ENCODE data around the gene PLCD3. TPM values are rescaled to one million over a fixed set of nuclear protein-coding genes. Genes with fewer than 3 reads are reported as not detected.

Gene PLCD3
- 1 to 10 TPM; 3.5 to 5.5 (median 3.5) TPM for total RNA-seq

GRCh38 chr17:45132320-45132571 is at the start of gene PLCD3:
PLCD3 (minus strand) TSS chr17:45132515; CDS start chr17:45132410, 105 bp downstream.
- ATAC-seq (no peak), DNase-seq (peak; percentile 62)
- no peaks in the 10 kb centered on the region for H3K9me3 Mint-ChIP-seq

GRCh38 chr17:45177563-45177962 is 45.2 kb upstream of the PLCD3 start:
- peaks cover 5% of the 10 kb centered on the region for H3K4me1 Mint-ChIP-seq (ENCODE audit: low read depth)
- DNase-seq (no peak), ATAC-seq (no peak)
- H3K4me3 Mint-ChIP-seq: no peak overlapping the region
- H3K27me3 Mint-ChIP-seq (ENCODE audit: low read depth): no peaks in the 10 kb centered on the region
- no peaks in the 10 kb centered on the region for H3K36me3 Mint-ChIP-seq (ENCODE audit: insufficient read depth)
- no peaks in the 10 kb centered on the region for H3K9me3 Mint-ChIP-seq

More at GRCh38 chr17:45132320-45132571, at the start of gene PLCD3:
- Mint-ChIP-seq H3K36me3 (ENCODE audit: insufficient read depth) (no peaks in the 10 kb centered on the region), H3K27me3 (ENCODE audit: low read depth) (no peaks in the 10 kb centered on the region), H3K4me3 (peak within 1 kb of the TSS; percentile 87), H3K4me1 (ENCODE audit: low read depth) (peaks cover 15% of the 10 kb centered on the region)

- Mint-ChIP-seq H3K27me3 (ENCODE audit: low read depth) (no peaks in the 10 kb centered on the region), H3K36me3 (ENCODE audit: insufficient read depth) (no peaks in the 10 kb centered on the region), H3K9me3 (no peaks in the 10 kb centered on the region), H3K4me3 (no peak overlapping the region), H3K4me1 (ENCODE audit: low read depth) (peaks cover 18% of the 10 kb centered on the region)
- no peak for DNase-seq
- ATAC-seq: no peak
Measured at GRCh38 chr17:45175759-45176115, 43.4 kb upstream of the PLCD3 start.

- Mint-ChIP-seq H3K36me3 (ENCODE audit: insufficient read depth) (no peaks in the 10 kb centered on the region), H3K9me3 (no peaks in the 10 kb centered on the region), H3K4me3 (peak overlapping the region; percentile 58), H3K4me1 (ENCODE audit: low read depth) (peaks cover 21% of the 10 kb centered on the region), H3K27me3 (ENCODE audit: low read depth) (no peaks in the 10 kb centered on the region)
- ATAC-seq: peak; percentile 89
- peak; percentile 38 for DNase-seq
Measured at GRCh38 chr17:45172541-45173286, 40.4 kb upstream of the PLCD3 start.

GRCh38 chr17:45172232-45172540 is 39.9 kb upstream of the PLCD3 start:
- no peaks in the 10 kb centered on the region for H3K9me3 Mint-ChIP-seq
- H3K36me3 Mint-ChIP-seq (ENCODE audit: insufficient read depth): no peaks in the 10 kb centered on the region
- no peak overlapping the region for H3K4me3 Mint-ChIP-seq
- H3K4me1 Mint-ChIP-seq (ENCODE audit: low read depth): peaks cover 21% of the 10 kb centered on the region
- no peak for DNase-seq
- H3K27me3 Mint-ChIP-seq (ENCODE audit: low read depth): no peaks in the 10 kb centered on the region
- no peak for ATAC-seq

GRCh38 chr17:45171338-45172231 is 39.3 kb upstream of the PLCD3 start:
- Mint-ChIP-seq H3K27me3 (ENCODE audit: low read depth) (no peaks in the 10 kb centered on the region), H3K4me1 (ENCODE audit: low read depth) (peaks cover 21% of the 10 kb centered on the region), H3K4me3 (no peak overlapping the region)

GRCh38 chr17:45170931-45171337 is 38.6 kb upstream of the PLCD3 start:
- Mint-ChIP-seq H3K27me3 (ENCODE audit: low read depth) (no peaks in the 10 kb centered on the region), H3K4me3 (no peak overlapping the region), H3K36me3 (ENCODE audit: insufficient read depth) (peaks cover 2% of the 10 kb centered on the region), H3K9me3 (no peaks in the 10 kb centered on the region), H3K4me1 (ENCODE audit: low read depth) (peaks cover 21% of the 10 kb centered on the region)
- DNase-seq (no peak), ATAC-seq (no peak)

More at GRCh38 chr17:45171338-45172231, 39.3 kb upstream of the PLCD3 start:
- H3K36me3 Mint-ChIP-seq (ENCODE audit: insufficient read depth): no peaks in the 10 kb centered on the region
- ATAC-seq (no peak), DNase-seq (no peak)
- no peaks in the 10 kb centered on the region for H3K9me3 Mint-ChIP-seq

- H3K9me3 Mint-ChIP-seq: no peaks in the 10 kb centered on the region
- no peak for ATAC-seq
- H3K36me3 Mint-ChIP-seq (ENCODE audit: insufficient read depth): peaks cover 2% of the 10 kb centered on the region
- peaks cover 21% of the 10 kb centered on the region for H3K4me1 Mint-ChIP-seq (ENCODE audit: low read depth)
- H3K4me3 Mint-ChIP-seq: no peak overlapping the region
- H3K27me3 Mint-ChIP-seq (ENCODE audit: low read depth): no peaks in the 10 kb centered on the region
- no peak for DNase-seq
Measured at GRCh38 chr17:45170280-45170930, 38.1 kb upstream of the PLCD3 start.

- H3K27me3 Mint-ChIP-seq (ENCODE audit: low read depth): no peaks in the 10 kb centered on the region
- H3K4me3 Mint-ChIP-seq: no peak overlapping the region
- ATAC-seq: no peak
- DNase-seq: no peak
- H3K4me1 Mint-ChIP-seq (ENCODE audit: low read depth): peaks cover 27% of the 10 kb centered on the region
- H3K36me3 Mint-ChIP-seq (ENCODE audit: insufficient read depth): peaks cover 2% of the 10 kb centered on the region
- no peaks in the 10 kb centered on the region for H3K9me3 Mint-ChIP-seq
Measured at GRCh38 chr17:45168991-45169752, 36.9 kb upstream of the PLCD3 start.

GRCh38 chr17:45164734-45165269 is 32.5 kb upstream of the PLCD3 start:
- Mint-ChIP-seq H3K27me3 (ENCODE audit: low read depth) (no peaks in the 10 kb centered on the region), H3K36me3 (ENCODE audit: insufficient read depth) (peaks cover 2% of the 10 kb centered on the region)
- no peak for ATAC-seq

GRCh38 chr17:45162025-45162687 is 29.8 kb upstream of the PLCD3 start:
- peaks cover 40% of the 10 kb centered on the region for H3K4me1 Mint-ChIP-seq (ENCODE audit: low read depth)
- peaks cover 7% of the 10 kb centered on the region for H3K36me3 Mint-ChIP-seq (ENCODE audit: insufficient read depth)
- ATAC-seq (no peak), DNase-seq (no peak)
- H3K4me3 Mint-ChIP-seq: peak overlapping the region; percentile 99
- H3K27me3 Mint-ChIP-seq (ENCODE audit: low read depth): no peaks in the 10 kb centered on the region
- H3K9me3 Mint-ChIP-seq: no peaks in the 10 kb centered on the region

More at GRCh38 chr17:45164734-45165269, 32.5 kb upstream of the PLCD3 start:
- no peak for DNase-seq
- Mint-ChIP-seq H3K4me1 (ENCODE audit: low read depth) (peaks cover 18% of the 10 kb centered on the region), H3K4me3 (no peak overlapping the region), H3K9me3 (no peaks in the 10 kb centered on the region)

- H3K4me1 Mint-ChIP-seq (ENCODE audit: low read depth): peaks cover 40% of the 10 kb centered on the region
- peak within 1 kb of the TSS; percentile 99 for H3K4me3 Mint-ChIP-seq
- no peaks in the 10 kb centered on the region for H3K9me3 Mint-ChIP-seq
- DNase-seq (peak; percentile 98), ATAC-seq (peak; percentile 95 to 96)
- H3K27me3 Mint-ChIP-seq (ENCODE audit: low read depth): no peaks in the 10 kb centered on the region
- peaks cover 7% of the 10 kb centered on the region for H3K36me3 Mint-ChIP-seq (ENCODE audit: insufficient read depth)
Measured at GRCh38 chr17:45161288-45162024, 29.1 kb upstream of the PLCD3 start, which contains the start of gene HEXIM2. HEXIM2 (plus strand) TSS chr17:45161875; CDS start chr17:45162794, 919 bp downstream.

Measured in activated T-cell treated with anti-CD3 and anti-CD28 coated beads, Interleukin-2, amount 50 U/mL, for 4 hours (primary cell).